Skin epidermis (tissue), 12 donors: ENCODE measurements around the gene TGM2.
A peak's percentile ranks its signal among the peaks of the same experiment; 100 is the strongest.

Experiments
- H3K27ac ChIP-seq, 21 experiments: fragments of 200-600 bp; sonication (generic) in 11 of 21; one replicate each; pipeline ENCODE4 v1.5.0; 2020; ENCODE audit warnings: mild to moderate bottlenecking in 3 of 21, inconsistent platforms in 2 of 21, moderate library complexity in 2 of 21
- H3K4me3 ChIP-seq, 7 experiments: fragments of 200-600 bp; sonication (generic) in 2 of 7; one replicate each; pipeline ENCODE4 v1.5.0; 2020; ENCODE audit warnings: inconsistent platforms in 2 of 7, mild to moderate bottlenecking in 2 of 7, moderate library complexity in 1 of 7

Gene TGM2

DNA sequence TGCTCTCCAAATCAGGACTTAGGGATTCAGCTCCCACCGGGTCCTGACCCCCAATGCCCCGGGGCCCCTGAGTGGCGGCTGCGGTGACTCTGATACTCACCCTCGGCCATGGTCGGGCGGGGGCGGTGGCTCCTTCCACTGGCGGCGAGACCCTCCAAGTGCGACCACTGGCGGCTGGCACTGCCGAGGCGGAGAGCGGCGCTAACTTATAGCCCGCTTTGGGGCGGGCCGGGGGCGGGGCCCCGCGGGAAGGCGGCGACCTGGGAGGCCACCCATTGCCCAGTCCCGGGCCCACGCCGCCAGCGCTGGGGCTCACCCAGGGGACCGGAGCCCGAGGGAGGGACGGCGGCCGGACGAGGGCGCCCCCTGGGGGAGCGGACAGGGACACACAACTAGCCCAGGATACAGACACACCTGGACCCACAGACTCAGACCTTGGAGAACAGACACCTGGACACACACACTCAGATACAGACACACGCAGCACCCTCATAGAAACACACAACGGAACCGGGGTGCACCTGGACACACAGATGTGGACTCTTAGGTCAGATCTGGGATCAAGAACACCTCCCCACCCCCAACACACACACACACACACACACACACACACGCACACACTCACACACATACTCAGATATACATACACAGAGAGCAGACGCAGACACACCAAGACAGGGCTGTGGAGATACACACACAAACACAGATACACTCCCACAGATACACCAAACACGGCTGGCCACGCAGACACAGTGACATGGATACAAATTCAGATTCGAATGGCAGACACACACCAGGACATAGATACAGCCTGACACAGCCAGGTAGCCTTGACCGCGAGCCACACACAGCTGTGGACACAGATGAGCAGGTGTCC is at the start of gene TGM2:
Gene TGM2 (minus strand): TSS at position 182 of the 877 bp plus-strand sequence. CDS start 72 bp downstream, at position 110.
- no peak within 1 kb of the TSS for H3K27ac ChIP-seq

DNA sequence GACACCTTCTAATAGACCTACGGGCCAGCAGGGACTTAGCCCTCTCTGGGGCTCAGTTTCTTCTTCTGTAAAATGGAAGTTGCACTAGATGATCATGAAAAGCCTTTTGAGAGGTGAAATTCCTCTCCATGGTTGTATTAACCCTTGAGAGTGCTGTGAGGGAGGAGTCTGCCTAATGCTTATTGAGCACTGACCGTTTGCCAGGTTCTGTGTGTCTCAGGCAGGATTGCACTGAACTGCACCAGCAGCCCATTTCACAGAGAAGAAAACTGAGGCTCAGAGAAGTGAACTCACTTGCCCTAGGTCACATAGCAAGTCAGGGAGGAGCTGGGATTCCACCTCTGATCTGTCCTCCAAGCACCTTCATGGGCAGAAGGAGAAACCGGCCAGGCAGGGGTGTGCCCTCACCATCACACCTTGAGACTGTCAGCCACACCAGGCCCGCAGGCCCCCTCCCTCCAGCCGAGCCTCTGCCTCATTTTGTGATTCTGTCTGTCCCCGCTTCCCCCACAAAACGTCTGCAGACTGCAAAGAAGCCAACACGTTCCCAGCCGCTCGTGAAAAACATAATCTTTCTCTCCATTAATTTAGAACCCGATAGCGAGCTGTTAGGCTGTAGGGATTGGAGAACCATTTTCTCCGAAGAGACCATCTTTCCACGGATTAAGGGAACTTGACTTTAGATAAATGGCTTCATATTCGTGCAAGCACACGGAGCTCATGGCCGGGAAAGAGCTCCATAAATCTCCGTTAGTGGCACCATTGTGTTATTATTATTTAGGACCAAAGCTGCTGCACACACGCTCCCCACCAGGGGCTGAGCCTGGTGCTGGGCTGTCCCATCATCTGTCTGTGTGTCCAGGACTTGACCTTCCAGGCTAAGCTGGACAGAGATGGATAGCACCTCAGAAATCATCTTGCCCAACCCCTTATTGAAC is 49.5 kb upstream of the TGM2 start:
- H3K27ac ChIP-seq: no peak overlapping the region

More for the DNA sequence above, at the start of gene TGM2:
- H3K4me3 ChIP-seq: peak within 1 kb of the TSS; percentile 0 to 28 (median 19)

DNA sequence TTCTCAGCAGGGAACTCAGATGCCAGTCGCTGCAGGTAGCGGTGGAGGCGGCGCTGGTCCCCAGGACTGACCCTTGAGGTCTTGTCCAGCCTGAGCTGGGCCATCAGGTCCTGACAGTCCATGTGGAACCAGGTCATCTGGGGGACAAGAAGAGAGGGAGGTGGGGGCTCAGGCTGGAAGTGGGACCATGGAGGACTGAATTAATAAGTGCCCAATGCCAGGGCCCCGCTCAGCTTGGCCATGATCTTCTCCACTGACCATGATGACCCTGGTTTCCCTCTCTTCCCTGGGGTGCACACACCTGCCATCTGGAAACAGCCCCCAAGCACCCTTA is 48.5 kb upstream of the TGM2 start:
- H3K27ac ChIP-seq: no peak overlapping the region

More for the DNA sequence above, 49.5 kb upstream of the TGM2 start:
- no peak overlapping the region for H3K4me3 ChIP-seq

DNA sequence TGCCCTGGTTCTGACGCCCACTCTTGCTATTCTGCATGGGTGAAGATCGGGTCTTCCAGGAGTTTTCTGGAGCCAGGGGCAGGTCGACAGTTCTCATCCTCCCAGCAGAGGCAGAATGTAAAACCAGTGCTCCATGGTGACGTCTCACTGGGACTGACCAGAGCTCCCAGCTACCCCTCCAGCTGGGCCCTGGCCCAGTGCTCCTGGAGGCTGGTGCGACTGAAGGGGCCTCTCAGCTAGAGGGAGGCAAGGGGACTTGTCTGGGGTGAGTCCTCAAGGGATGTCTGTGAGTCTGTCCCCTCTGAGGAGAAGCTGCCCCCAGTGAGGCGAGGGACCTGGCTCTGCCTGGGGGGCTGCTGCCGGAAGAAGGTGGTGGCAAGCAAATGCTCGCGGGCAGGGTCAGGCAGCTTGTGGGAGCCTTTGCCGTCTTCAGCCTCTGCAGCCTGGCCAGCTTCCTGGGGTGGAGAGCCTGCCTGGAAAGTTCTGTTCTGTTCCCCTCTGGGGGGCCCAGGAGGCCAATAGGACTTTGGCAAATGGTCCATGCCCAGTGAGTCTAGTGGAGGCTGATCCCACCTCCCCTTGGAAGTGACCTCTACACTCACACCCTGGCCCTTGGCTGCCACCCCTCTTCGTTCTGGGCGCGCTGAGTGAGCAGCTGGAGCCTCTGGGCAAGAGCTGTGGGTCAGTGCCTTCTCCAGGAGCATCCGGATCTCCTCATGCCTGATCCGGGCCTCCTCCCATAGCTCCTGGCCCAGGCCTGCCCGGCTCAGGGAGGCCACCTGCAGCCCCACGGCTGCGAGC is 47.9 kb upstream of the TGM2 start:
- H3K27ac ChIP-seq: no peak overlapping the region

More for the DNA sequence above, 48.5 kb upstream of the TGM2 start:
- H3K4me3 ChIP-seq: no peak overlapping the region

DNA sequence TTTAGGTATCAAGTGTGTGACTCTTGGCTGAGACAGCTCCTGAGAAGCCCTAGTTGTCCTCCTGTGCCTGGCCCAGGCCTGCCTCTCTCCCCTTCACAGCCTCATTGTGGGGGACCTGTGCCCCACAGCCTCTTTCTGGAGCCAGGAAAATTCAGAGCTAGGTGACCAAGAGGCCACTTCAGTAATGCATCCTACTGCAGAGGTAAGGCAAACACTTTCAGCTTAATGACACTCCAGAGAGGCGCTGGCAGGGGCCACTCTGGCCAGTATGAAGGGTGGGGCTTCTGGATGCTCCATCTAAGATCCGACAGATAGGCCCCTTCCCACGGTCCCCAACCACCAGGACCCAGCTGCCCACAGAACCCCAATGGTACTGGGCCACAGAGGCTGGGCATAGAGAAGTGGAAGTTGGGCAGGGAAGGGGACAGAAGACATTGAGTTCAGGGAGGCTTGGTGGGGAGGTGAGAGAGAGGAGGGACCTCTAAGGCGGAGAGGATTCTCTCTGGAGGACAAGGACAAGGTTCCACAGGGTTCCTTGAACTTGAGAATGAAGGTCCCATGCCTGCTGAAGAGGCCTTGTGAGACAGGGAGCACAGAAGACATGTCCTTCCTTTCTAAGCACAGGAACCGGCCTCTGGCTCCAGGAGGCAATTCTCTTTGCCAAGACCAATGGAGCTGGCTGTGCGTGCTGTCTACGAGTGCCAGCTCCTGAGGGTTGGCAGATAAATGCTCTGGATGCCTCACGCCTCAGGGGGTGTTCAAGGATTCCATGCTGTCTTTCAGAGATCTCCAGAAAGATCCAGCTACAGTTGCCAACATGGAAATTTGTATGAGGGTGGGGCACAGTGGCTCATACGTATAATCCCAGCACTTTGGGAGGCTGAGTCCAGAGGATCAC is 46.4 kb upstream of the TGM2 start:
- Histone ChIP-seq H3K4me3 (no peak overlapping the region), H3K27ac (no peak overlapping the region)

More for the DNA sequence above, 47.9 kb upstream of the TGM2 start:
- no peak overlapping the region for H3K4me3 ChIP-seq

DNA sequence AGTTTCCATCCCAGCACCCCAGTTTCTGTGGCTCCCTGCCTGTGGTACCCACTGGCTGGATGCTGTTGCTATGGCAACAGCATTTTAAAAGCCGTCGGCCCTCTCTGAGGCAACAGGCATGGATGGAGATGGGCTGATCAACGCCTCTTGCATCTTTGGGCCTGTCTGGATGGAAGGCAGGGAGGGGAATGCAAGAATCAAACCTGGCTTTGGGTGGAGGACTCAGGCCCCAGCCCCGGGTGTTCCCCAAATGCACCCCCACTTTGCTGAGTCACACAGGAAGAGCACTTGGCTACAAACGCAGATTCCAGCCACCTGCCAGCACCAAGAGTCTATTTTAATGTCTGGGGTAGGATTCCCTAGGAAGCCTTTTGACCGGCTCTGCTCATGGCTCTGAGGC is 45.7 kb upstream of the TGM2 start:
- Histone ChIP-seq H3K4me3 (no peak overlapping the region), H3K27ac (no peak overlapping the region)

DNA sequence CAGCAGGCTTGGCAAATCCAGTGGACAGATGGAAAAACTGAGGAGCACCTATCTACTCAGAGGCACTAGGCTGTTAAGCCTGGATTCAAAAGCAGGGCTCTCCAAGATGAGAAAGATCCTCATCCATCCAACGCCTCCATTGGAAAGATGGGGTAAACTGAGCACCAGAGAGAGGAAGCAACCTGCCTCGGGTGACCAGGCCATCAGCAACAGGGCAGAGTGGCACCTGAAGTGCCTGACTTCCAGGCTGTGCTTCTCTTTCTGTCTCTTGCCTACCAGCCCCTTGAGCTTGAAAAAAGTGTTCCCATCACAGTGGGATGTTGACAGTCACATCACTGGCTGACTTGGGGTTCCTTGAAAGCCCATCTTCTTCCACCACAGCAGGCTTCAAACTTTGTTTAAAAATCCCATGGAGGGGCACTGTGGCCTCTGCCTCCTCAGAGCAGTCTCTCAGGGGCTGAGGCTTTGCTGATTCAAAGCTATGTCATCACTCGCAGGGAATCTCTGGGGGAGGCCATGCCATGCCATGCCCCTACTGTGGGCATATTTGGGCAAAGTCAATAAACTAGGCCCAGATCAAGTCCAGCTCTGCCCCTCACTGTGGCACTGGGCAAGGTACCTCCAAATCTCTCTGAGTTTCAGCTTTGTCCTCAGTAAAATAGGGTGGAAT is 44.8 kb upstream of the TGM2 start:
- Histone ChIP-seq H3K27ac (no peak overlapping the region), H3K4me3 (no peak overlapping the region)

DNA sequence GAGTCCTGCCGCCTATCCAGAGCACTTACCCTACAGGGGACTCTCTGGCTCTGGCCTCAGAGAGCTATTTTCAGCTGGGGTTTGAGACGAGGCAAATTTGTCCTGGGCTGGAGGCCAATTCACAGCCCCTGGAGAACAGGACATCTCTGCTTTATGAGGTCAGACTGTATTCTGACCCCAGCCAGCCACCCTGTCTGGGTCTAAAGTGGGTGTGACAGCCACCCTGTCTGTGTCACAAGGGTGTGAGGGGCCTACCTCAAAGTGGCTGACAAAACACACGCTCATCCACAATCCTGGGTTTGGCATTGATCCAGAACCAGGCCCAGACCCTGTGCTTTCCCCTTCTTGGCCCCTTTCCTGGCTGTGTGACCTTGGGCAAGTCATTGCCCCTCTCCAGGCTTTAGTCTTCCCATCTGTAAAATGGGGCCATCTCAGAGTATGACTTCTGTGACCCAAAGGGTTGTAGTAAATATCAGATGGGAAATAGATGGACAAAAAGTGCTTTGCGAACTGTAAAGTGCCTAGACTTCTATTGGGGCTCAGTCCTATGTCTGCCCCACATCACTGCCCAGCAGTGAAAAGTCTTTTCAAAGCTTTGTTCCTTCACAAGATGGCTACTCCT is 44.1 kb upstream of the TGM2 start:
- no peak overlapping the region for H3K27ac ChIP-seq
- no peak overlapping the region for H3K4me3 ChIP-seq

DNA sequence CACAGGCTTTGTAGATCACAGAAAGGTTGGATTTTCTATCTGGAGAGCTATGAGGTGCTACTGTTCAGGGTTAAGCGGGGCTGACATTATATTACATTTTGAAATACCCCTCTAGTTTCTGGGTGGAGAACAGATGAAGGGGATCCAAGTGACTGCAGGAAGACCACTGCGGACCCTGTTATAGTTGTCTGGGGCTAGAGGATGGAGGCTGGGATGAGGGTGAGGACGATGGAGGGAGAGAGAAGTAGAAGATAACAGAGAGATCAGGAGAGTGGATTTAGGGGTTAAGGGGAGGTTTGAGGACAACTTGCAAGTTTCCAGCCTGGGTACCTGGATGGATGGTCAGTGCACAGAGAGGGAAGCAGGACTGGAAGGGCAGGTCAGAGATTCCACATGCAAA is 43.5 kb upstream of the TGM2 start:
- H3K27ac ChIP-seq: no peak overlapping the region

DNA sequence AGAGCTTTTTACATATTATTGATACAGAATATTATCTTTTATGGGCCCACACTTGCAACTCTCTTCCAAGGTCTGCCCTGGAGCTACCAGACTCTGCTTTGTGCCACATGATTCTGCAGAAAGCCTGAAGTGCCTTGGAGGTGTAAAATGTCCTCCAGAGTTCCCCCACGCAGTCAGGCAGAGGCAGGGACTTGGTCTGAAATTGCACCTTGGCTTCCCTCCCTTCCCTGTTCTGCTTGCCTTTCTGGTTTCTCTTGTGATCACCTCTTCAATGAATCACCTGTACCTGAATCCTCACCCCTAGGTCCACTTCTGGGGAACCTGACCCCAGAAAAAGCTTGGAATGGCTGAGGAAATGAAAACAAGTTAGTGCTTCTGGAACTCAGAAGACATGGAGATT is 43.0 kb upstream of the TGM2 start:
- no peak overlapping the region for H3K27ac ChIP-seq
- no peak overlapping the region for H3K4me3 ChIP-seq

More for the DNA sequence above, 43.5 kb upstream of the TGM2 start:
- H3K4me3 ChIP-seq: no peak overlapping the region

DNA sequence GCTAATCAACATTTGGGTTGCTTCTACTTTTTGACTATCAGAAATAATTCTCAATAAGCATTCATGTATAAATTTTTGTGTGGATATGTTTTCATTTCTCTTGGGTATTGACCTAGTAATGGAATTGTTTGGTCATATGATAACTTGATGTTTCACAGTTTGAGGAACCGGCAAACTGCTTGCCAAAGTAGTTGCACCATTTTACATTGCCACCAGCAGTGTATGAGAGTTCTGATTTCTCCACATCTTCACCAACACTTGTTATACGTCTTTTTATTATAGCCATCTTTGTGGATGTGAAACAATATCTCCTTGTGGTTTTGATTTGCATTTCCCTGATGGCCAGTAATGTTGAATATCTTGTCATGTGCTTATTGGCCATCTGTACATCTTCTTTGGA is 42.6 kb upstream of the TGM2 start:
- Histone ChIP-seq H3K4me3 (no peak overlapping the region), H3K27ac (no peak overlapping the region)

DNA sequence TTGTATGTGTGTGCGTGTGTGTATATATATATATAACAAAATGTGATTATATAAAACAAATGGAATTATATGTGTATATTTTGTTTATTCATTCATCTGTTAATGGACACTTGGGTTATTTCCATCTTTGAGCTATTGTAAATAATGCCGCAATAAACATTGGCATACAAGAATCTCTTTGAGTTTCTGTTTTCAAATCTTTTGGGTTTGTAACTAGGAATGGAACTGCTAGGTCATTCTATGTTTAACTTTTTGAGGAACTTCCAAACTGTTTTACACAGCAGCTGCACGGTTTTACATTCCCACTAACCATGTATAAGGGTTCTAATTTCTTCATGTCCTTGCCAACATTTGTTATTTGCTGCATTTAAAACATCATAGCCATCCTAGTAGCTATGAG is 39.9 kb upstream of the TGM2 start:
- H3K4me3 ChIP-seq: no peak overlapping the region
- H3K27ac ChIP-seq: no peak overlapping the region

DNA sequence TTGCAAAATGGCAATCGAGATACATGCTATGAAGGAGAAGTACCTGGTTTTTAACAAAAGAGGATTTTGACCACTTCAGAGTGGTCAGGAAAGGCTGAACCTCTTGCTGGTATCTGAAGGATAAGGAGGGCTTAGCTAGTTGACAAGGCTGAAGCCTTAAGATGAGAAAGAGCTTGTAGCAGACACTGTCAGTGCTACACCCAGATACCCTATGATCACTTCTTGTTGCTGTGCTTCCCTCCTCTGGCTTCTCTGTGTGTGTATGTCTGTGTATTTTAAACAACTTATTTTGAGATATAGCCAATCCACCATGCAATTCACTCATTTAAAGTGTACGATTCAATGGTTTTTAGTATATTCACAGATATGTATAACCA is 38.9 kb upstream of the TGM2 start:
- no peak overlapping the region for H3K4me3 ChIP-seq
- H3K27ac ChIP-seq: no peak overlapping the region

DNA sequence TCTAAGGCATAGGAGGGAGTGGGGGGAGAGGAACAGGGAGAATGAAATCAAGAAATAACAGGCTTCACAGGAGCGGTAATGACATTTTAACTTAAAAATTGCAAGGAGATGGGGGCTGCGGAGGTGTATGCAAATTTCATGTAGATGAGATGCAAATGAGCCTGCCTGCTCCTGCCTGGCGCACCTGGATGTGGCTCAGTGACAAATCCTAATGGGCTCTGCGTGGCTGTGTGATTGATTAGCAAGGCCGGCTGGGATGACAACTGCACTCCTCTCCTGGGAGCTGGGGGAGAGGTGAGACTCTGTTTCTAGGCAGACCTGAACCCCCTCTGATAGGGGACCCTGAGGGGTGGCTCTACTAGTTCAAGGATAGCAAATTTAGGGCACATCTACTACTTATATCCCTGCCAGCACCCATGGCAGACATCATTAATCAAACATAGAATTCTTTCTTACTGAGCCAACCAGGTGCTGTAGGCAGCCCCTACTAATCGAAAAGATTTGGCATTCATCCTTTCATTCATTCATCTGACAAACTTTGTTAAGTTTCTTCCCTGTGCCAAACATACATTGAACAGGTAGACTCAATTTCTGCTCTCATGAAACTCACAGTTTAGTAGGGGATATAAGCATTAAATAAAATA is 38.4 kb upstream of the TGM2 start:
- no peak overlapping the region for H3K4me3 ChIP-seq
- no peak overlapping the region for H3K27ac ChIP-seq

DNA sequence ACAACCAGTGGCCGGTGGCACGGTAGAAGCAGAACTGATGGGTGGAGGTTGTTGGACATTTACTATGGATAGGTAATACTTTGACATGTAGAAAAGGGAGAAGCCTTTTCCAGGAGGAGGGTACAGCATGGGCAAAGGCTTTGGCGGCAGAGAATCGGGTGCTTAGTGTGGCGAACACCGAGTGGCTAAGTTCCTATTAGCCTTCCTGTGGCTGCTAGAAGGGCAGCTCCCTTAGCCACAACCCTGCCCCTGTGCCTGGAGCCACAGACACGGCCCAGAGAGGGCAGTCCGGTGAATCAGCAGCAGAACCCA is 37.9 kb upstream of the TGM2 start:
- H3K27ac ChIP-seq: no peak overlapping the region
- no peak overlapping the region for H3K4me3 ChIP-seq

DNA sequence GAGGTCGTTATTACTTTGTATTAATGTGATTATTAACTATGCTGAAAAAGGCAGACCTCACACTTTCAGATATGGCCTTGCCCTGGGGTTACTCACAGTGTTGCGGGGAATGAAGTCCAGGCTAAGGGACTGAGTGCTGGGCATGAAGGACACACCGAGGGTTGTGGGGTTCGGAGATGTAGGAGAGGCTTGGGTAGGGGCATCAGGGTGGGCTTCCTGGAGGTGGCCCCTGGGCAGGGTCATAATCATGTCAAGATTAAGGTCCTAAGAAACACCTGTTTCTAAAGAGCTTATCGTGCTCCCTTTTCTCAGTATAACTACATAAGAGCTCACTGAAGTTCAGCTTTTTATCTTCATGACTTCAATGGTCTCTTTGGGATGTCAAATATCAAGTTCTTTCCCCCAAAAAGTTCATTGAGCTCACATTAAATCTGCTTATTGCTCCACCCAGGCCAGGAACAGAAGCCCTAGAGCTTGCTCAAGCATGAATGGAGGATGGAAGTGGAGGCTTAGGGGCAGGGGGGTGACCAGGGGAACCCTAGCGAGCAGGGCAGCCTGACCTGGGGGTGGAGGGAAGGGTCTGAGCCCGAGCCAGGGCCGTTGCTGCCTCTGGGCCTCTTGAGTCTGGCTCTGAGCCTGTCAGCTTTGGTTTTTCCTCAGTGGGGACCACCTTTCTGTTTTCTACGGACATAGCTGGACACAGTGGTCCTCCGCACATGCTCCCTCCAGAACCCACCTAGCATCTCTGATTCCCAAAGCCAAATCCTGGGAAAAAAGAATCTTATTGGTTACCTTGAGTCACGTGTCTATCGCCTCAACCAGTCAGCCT is 37.3 kb upstream of the TGM2 start:
- H3K4me3 ChIP-seq: no peak overlapping the region
- H3K27ac ChIP-seq: no peak overlapping the region

DNA sequence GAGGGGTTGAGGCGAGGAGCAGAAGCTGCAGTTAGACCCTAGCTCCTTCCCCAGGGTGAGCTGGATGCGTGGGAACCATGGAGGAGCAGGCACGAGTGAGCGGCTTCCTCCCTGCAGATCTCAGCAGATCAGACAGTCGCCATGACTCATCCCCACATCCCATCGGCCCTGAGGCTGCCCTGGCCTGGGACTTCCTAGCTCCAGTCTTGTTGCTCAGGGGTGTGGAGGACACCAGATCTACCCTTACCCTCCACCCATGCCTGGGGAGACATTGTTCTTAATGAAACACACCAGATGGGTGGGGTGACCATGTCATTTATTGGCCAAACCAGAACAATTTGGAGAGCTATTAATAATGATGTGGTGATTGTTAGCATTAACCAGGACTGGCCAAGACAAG is 36.3 kb upstream of the TGM2 start:
- no peak overlapping the region for H3K27ac ChIP-seq
- no peak overlapping the region for H3K4me3 ChIP-seq
